HG02938 (cell line): ENCODE results near the gene SET.
"Not testable (repeated sequence)": the region's sequence is repeated elsewhere in the genome, so short reads cannot be mapped to it uniquely, and the experiment has no call there.

Experiments
- ATAC-seq: cut with Tn5 transposase; IDR thresholded peaks from one replicate; pipeline ENCODE4 v1.9.1; 2021; ENCODE audit warnings: mild to moderate bottlenecking, moderate library complexity; ENCODE audit not compliant: unreplicated experiment

The SET gene

DNA sequence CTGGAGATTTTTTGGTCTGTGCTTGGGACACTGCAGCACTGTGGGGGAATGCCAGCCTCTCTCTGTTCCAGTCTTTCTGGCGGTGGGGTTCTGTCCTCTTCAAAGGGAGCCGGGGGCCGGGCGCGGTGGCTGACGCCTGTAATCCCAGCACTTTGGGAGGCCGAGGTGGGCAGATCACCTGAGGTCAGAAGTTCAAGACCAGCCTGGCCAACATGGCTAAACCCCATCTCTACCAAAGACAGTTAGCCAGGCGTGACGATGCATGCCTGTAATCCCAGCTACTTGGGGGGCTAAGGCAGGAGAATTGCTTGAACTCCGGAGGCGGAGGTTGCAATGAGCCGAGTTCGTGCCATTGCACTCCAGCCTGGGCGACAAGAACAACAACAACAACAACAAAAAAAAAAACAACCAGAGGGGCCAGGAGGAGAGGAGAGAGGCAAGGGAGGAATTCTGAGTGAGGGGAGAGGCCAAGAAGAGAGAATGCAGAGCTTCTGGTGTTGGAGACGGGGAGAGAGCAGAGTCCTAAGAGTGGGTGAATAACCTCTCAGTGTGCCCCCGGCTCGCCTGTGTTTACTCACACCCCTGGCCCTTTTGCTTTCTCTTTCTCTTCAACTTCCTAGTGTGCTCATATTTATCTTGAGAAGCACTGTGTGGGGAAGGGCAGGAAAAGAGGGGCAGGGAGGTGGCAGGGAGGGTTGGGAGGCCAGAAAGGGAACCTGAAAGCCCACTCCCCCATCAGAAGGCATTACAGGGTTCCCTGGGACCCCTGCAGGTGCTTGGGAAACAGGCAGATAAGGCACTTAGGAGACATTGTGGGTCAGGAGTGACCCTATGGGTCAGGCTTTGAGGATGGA, 3.2 kb upstream of the SET start:
- no peak for ATAC-seq

DNA sequence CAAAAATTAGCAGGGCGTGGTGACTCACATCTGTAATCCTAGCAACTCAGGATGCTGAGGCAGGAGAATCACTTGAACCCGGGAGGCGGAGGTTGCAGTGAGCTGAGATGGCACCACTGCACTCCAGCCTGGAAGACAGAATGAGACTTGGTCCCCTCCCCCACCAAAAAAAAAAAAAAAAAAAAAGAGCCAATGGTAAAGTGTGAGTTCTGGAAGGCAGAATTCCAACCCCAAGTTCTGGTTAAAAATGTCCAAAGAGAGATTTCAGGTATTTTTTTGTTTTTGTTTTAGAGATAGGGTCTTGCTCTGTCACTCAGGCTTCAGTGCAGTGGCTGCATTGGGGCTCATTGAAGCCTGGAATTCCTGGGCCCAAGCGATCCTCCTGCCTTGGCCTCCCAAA, 1.6 kb upstream of the SET start:
- ATAC-seq: no peak

DNA sequence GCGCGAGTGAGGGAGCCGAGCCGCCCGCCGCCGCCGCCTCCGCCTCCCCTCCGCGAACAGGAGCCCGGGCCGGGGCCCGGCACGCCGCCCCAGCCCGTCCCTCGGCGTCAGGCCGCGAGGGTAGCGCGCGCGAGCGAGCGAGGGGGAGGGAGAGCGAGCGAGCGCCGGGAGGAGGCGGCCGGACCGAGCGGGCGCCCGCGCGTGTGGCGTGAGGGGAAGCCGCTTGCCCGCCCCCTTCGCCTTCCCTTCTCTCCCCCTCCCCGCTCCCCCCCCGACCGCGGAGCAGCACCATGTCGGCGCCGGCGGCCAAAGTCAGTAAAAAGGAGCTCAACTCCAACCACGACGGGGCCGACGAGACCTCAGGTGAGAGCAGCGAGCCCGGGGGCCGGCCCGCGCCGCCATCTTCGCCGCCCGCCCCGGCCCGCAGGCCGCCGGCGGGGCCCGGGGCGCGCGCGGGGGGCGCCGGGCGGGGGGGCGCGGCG, 312 bp downstream of the SET start:
- peak; percentile 13 for ATAC-seq

DNA sequence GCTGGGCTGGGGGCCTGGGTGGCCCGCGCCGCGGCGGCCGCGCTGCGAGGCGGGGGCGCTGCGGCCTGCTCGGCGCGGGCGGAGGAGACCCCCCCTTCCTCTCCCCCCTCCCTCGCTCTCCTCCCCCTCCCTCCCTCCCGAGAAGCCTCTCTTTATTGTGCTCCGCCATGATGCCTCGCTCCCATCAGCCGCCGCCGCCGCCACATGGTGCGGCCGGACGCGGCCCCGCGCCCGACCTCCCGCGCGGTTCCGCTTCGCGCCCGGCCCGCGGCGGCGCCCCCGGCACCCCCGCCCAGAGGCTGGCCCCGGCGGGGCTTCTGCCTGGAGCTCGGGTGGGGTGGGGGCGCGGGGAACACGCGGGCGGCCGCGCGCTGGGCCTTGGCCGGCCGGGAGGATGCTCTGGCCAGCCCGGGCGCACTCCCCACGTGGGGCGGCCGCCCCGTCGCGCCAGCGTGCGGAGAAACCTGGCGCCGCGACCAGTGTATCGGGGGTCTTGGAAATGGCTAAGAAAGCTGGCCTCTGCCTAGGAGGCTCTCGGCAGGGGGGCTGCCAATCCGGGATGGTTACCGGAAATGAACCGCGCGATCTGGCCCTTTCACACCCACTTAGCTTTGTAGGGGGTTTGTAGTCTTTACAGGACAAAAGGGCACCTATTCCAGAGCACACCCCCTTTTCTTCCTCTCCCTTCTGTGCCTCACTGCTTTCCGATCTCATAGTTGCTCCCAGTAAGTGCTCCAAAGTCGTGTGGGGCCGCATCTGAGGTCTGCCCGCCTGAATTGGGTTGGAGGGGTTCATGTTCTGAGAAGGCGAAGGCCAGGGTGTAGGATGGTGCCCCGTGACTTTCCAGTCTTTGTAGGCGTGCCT, 1.0 kb downstream of the SET start:
- no peak for ATAC-seq

DNA sequence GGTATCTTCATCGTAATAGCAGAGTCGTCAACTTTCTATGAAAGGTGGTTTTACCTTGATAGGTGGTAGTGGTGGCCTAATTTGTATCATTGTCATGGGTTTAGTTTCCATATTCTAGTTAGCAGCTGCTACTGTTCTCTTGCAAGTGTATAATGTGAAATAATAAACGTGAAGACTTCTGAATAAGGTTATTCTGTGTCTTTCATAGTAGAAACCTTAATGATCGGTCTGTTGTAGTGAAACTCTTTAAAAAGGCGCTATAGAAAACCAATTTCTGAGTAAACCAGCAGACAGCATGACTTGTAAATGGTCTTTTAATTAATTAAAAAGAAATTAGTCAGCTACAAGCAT, 1.6 kb downstream of the SET start:
- no peak for ATAC-seq

DNA sequence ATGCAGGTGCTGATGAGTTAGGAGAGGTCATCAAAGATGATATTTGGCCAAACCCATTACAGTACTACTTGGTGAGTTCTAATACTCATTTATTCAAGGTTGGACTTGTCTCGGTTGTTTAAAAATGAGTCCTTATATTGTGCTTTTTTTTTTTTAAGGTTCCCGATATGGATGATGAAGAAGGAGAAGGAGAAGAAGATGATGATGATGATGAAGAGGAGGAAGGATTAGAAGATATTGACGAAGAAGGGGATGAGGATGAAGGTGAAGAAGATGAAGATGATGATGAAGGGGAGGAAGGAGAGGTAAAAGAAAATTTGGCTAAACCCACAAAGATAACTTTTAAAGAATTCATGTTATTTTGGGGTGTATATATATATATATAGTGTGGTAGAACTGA, 4.7 kb downstream of the SET start:
- ATAC-seq: not testable (repeated sequence)

DNA sequence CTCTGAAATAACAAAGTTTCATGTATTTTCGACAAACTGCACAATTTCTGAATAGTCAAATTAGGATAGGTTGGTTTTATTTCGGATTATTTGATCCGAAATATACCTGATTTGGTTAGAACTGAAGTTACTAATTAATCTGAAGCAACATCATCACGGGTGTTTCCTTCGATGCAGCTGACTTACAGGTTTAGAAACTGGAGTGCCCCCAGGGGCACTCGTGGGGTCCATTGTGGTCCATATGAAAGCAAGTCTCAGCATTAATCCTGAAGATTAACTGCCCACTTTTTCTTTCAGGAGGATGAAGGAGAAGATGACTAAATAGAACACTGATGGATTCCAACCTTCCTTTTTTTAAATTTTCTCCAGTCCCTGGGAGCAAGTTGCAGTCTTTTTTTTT, 5.3 kb downstream of the SET start:
- no peak for ATAC-seq

DNA sequence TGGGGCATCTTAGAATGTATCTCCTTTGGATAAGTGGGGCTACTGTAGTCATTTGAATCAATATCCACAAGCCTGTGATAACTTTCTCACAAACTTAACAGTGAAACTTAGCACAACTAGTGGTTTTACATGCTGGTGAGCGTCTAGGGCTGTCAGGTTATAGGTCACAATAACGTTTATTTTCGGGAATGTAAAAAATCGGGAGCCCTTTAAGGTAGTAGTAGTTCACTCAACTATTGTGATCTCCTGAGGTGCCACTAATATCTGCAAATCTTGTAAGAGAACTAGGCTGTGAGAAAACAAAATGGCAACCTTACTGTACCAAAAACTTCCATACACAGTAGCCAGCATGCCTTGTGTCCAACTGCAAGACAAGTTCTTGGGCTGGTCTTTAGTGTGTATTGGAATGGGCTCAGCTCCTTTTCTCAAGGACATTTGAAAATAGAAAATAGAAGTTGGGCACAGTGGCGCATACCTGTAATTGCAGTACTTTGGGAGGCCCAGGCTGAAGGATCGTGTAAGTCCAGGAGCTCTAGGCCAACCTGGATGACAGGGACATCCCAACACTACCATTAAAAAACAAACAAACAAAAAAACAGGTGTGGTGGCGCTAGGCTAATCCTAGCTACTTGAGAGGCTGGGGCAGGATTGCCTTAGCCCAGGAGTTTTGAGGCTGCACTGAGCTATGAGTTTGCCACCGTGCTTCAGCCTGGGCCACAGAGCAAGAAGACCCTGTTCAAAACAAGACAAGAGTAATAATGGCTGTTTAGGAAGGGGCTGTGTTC, 8.1 kb downstream of the SET start:
- no peak for ATAC-seq

DNA sequence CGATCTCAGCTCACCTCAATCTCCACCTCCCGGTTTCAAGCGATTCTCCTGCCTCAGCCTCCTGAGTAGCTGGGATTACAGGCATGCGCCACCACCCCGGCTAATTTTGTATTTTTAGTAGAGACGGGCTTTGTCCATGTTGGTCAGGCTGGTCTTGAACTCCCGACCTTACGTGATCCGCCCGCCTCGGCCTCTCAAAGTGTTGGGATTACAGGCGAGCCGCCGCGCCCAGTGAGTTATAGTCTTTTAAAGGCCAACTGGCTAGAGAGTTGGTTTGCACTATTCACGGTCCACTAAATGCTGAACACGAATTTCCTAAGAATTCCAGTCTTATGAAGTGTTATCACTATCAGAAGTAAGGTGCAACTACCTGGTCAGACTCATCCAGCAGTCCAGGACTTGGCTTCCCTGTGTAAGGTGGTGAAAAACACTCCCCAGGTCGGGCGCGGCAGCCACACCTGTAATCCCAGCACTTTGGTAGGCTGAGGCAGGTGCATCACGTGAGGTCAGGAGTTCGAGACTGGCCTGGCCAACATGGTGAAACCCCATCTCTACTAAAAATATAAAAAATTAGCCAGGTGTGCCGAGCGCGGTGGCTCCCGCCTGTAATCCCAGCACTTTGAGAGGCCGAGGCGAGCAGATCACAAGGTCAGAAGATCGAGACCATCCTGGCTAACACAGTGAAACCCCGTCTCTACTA, 10.2 kb downstream of the SET start:
- ATAC-seq: not testable (repeated sequence)

DNA sequence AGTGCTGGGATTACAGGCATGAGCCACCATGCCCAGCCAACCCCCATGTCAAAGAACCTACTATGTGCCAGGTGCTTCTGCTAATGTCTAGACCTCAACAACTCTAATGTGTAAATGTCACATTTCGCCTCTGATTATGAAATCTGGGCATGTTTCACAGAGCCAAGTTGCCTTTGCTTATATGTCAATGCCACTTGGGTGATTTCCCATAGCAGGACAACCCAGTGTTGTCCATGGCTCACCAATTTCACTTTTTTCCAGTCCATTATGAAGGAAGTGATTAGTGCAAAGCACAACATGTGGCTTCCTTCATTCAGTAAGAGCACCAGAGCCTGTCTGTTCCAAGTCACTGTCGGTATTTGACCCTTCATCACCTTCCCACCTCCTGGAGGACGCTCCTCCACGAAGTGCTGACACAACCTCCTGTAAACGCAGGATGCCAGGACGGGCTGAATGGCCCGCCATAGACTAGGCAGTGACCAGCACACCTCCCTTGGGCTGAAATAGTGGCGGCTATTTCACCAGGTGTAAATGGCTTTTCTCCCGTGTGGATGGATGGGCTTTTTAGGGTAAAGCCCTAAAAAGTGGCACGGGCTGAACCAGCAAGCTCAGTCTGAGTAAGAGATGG, 12.3 kb downstream of the SET start:
- no peak for ATAC-seq

DNA sequence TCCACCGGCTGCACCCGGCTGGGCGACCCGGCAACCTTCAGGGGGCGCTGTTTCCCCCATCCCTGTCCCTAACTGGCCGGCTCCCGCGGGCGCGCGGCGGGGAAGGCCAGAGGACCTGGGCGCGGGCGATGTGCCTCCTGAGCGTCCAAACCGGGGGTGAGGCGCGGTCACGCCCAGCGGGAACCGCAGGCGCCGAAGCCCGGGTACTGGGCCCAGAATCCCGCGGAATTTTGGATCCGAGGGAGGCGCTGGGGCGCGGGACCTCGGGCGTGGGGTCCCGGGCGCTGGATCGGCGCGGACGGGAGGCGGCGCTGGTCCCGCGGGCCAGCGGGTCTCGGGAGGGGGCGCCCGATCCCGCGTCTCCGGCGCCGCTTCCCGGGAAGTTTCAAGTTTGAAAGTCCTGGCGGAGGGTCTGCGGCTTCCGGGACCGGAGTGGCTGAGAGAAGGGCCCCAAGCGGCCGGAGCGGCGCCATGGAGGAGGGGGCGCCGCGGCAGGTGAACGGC, 13.5 kb downstream of the SET start, which contains the start of gene PKN3:
Gene PKN3 (plus strand): TSS at position 59 of the 504 bp plus-strand sequence. CDS start 413 bp downstream, at position 472.
- ATAC-seq: peak; percentile 53

DNA sequence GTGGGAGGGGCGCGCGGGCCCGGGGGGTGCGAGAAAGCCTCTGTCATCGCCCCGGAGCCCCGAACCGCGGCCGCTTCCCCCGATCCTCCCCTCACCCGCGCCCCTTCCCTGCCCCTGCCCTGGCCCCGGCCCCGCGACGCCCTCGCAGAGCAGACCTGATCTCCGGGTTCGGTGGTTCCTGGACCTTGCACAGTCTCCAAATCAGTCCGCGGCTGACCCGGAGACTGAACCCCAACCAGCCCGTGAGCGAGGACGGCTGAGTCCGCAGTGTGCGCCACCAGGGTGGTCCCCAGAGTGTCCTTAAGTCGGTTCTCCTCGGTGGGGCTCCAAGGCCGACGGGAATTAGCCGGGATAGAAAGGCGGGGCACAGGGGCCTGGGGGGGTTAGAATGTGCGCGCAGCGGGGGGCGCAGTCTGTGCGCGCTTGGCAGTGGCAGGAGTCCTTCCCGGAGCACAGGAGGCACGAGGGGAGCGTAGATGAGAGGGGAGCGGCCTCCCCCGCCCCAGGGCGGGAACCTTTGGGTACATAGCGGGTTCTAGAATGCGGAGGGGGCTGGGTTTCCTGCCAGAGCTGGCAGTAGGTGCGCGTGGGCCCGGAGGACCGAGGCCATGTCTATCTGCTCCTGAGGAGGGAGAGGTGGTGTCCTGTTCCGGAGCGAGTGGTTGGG, 14.1 kb downstream of the SET start:
- peak; percentile 19 for ATAC-seq

DNA sequence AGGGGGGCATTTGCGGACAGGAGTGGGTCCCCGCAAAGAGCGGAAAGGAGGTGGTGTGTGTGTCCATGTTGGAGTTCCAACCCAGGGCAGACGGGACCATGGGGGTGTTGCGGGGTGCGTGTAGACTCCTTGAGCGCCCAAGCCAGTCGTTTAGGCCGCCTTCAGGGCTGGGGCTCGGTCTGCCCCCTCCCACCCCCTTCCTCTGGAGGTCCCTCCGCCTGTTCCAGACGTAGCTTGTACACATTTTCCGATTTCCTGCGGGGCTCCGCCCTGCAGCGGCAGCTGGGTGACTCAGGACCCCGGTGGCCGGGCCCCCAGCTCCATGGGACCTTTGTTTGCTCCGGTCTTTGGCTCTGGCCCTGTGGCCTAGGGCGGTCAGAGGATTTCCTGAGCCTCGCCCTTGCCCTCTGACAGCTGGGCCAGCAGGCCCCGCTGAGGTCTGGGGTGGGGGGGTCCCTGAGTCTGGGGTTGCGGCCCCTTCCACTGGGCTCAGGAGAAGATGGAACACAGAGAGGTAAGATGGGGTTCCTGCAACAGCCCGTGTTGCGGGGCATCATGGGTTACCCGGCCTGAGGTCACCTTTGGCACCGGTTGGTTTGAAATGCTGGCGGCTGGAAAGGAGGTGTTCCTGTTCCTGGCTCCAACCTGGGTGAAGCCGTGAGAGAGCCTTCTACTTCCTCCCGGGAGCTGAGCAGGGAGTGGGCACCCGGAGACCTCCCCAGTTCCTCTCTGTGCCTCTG, 14.8 kb downstream of the SET start:
- ATAC-seq: no peak

DNA sequence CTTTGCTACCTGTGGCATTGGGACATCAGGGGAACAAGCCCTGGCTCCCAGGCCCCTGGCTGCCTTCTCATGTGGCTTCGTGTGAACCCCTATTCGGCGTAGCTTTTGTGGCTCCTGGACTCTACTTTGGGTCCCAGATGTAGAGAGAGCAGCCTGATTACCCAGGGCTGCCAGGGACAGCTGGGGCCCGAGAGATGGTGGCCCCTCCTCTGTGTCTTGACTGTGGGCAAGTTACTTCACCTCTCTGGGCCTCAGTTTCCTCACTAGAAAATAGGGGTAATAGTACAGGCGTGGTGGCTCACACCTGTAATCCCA, 15.3 kb downstream of the SET start:
- ATAC-seq: no peak

DNA sequence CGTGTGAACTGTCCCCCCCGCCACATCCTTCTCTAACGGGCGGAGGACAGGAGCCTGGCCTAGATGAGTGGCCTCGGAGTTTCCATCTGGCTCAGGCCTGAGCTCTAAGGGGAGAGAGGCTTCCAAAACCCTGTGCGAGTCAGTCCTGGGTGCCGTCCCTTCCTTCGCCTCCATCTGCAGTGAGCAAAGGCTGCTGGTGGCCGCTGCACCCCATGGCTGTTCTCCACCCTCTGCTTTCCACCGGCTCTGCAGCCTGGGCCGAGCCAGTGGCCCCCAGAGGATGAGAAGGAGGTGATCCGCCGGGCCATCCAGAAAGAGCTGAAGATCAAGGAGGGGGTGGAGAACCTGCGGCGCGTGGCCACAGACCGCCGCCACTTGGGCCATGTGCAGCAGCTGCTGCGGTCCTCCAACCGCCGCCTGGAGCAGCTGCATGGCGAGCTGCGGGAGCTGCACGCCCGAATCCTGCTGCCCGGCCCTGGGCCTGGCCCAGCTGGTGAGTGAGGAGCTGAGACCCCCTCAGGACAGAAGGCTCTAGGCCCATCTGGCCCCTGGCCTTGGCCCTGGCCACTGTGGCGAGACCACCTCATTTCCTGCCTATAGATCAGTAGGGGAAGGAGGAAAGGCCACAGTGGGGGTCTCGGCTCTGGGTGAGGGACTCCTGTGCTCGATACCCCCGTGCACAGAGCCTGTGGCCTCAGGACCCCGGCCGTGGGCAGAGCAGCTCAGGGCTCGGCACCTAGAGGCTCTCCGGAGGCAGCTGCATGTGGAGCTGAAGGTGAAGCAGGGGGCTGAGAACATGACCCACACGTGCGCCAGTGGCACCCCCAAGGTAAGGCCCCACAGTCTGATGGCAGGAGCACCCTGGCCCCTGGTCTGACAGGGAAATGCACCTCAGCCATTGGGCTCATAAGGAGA, 16.3 kb downstream of the SET start:
- ATAC-seq: no peak

DNA sequence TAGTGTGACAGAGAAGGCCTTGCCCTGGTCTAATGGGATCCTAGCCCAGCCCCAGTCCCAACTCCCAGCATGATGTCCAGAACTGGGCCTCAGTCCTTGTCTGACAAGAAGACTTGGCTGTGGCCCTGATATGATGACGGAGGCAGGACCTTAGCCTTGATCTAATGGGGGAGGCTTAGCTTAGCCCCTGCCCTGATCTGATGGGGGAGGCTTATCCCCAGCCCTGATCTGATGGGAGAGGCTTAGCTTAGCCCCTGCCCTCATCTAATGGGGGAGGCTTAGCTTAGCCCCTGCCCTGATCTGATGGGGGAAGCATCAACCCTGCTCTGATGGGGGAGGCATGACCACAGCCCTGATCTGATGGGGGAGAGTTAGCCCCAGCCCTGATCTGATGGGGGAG, 17.0 kb downstream of the SET start:
- no peak for ATAC-seq

DNA sequence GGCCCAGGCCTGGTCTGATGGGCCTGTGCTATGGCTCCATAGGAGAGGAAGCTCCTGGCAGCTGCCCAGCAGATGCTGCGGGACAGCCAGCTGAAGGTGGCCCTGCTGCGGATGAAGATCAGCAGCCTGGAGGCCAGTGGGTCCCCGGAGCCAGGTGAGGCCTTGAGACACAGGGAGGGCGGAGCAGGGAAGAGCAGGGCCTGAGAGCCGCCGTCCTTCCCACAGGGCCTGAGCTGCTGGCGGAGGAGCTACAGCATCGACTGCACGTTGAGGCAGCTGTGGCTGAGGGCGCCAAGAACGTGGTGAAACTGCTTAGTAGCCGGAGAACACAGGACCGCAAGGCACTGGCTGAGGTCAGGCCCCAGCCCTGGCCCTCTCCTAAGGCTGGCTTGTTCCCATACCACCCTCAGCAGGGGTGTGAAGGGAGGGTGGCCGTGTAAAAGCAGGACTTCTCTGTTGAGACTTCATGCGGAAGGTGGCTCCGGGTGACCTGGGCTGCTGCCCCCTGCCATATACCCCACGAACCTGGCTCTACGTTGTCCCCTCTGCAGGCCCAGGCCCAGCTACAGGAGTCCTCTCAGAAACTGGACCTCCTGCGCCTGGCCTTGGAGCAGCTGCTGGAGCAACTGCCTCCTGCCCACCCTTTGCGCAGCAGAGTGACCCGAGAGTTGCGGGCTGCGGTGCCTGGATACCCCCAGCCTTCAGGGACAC, 17.8 kb downstream of the SET start:
- no peak for ATAC-seq
